Liver (tissue), 3 donors: ENCODE measurements around the gene ARL17A.
"Not testable (repeated sequence)": the region's sequence is repeated elsewhere in the genome, so short reads cannot be mapped to it uniquely, and the experiment has no call there.

ENCODE experiments used
- CTCF ChIP-seq: fragments of 150-350 bp; IDR thresholded peaks from 2 replicates; pipeline ENCODE4 v1.5.1; 2017; ENCODE audit warnings: improper control_type of control experiment, low read depth, low read length; ENCODE audit not compliant: missing input control
- FOXA1 ChIP-seq: IDR thresholded peaks from 2 replicates; pipeline ENCODE4 v1.6.1; 2016; ENCODE audit warnings: antibody characterized with exemption
- GABPA ChIP-seq, 2 donors: IDR thresholded peaks in 1 of 2; conservative IDR thresholded peaks in 1 of 2; 2 replicates each; pipeline ENCODE4 v1.6.1; 2016; ENCODE audit warnings: antibody characterized with exemption in 2 of 2, mild to moderate bottlenecking in 1 of 2, moderate library complexity in 1 of 2
- RAD21 ChIP-seq, 2 donors: IDR thresholded peaks; 2 replicates each; pipeline ENCODE4 v1.6.1; 2016; ENCODE audit warnings: antibody characterized with exemption in 2 of 2, mild to moderate bottlenecking in 2 of 2
- REST ChIP-seq: IDR thresholded peaks from 2 replicates; pipeline ENCODE4 v1.6.1; 2016; ENCODE audit warnings: antibody characterized with exemption, mild to moderate bottlenecking
- SP1 ChIP-seq: IDR thresholded peaks from 2 replicates; pipeline ENCODE4 v1.6.1; 2018; ENCODE audit warnings: antibody characterized with exemption, mild to moderate bottlenecking
- ZBTB33 ChIP-seq: IDR thresholded peaks from 2 replicates; pipeline ENCODE4 v1.6.1; 2016; ENCODE audit warnings: antibody characterized with exemption
- donor health status: healthy.
- donor health status: healthy.

- TF ChIP-seq GABPA (IDR thresholded peaks at IDR 0.05 in 1 of 2, conservative IDR thresholded peaks at IDR 0.05 in 1 of 2); REST; RAD21 (IDR thresholded peaks at IDR 0.05); CTCF; ZBTB33; SP1; FOXA1: not testable (repeated sequence)
Observed at GRCh38 chr17:46611304-46611703, 31.8 kb upstream of the ARL17A start.
